ENCODE results near the gene CLEC14A. TPM values are rescaled to one million over a fixed set of nuclear protein-coding genes. Genes with fewer than 3 reads are reported as not detected.

CLEC14A gene
- polyA plus RNA-seq, 2 of the 4 experiments (the other 2 are of a cell fraction) = not detected

- no peaks in the 10 kb centered on the region for H3K4me1 ChIP-seq
- H3K4me3 ChIP-seq = no peak overlapping the region
- no peak overlapping the region for H3K4me2 ChIP-seq
- no peak overlapping the region for H3K27ac ChIP-seq
- TF ChIP-seq EP300 (IDR thresholded peaks at IDR 0.05) (no peak), HMGXB4 (CRISPR knock-in tag; IDR thresholded peaks at IDR 0.05; ENCODE audit: borderline replicate concordance) (no peak), CHD4 (IDR thresholded peaks at IDR 0.05; ENCODE audit: borderline replicate concordance) (no peak), EHF (CRISPR knock-in tag; IDR thresholded peaks at IDR 0.05) (no peak), HEYL (CRISPR knock-in tag; IDR thresholded peaks at IDR 0.05) (no peak), KDM1A (IDR thresholded peaks at IDR 0.05; ENCODE audit: low read depth) (no peak), BCL3 (IDR thresholded peaks at IDR 0.05) (no peak), HOXA7 (CRISPR knock-in tag; IDR thresholded peaks at IDR 0.05) (no peak)
- ChIA-PET CTCF (no interaction called here), POLR2A (no interaction called here)
- FAIRE-seq (no peak), ATAC-seq (peak in 1 of 2 experiments; percentile 75; a peak in 4 of 6 replicates), DNase-seq (ENCODE audit: low read depth in 1 of 2, low spot score in 1 of 2) (peak in 1 of 2 experiments; percentile 24)
- 0 out of 3 replicates have a peak, but pooled peaks cover 9% of the 10 kb centered on the region for H3K9me3 ChIP-seq
- WGBS (ENCODE audit: missing lambda C conversion rate) = 16% methylated on average over 29 of the region's 29 CpGs
Observed at GRCh38 chr14:38210587-38211216, 45.2 kb downstream of the CLEC14A start.

- Histone ChIP-seq H3K27ac (no peak overlapping the region), H3K4me2 (no peak overlapping the region), H3K4me1 (no peaks in the 10 kb centered on the region), H3K4me3 (no peak overlapping the region), H3K9me3 (0 out of 3 replicates have a peak, but pooled peaks cover 9% of the 10 kb centered on the region)
- no peak for TF ChIP-seq NR3C1 (IDR thresholded peaks at IDR 0.05)
- TF ChIP-seq REST (IDR thresholded peaks at IDR 0.05) = no peak
- TF ChIP-seq HEYL (CRISPR knock-in tag; IDR thresholded peaks at IDR 0.05) = no peak
- no peak for TF ChIP-seq POLR2AphosphoS2 (conservative IDR thresholded peaks at IDR 0.05; ENCODE audit: low read length)
- TF ChIP-seq HDAC2 (IDR thresholded peaks at IDR 0.05) = no peak
- no peak for TF ChIP-seq ATOH8 (CRISPR knock-in tag; IDR thresholded peaks at IDR 0.05; ENCODE audit: low read depth)
- no peak for TF ChIP-seq RAD21 (conservative IDR thresholded peaks at IDR 0.05 in 1 of 2, IDR thresholded peaks at IDR 0.05 in 1 of 2)
- no peak for TF ChIP-seq GATA3 (IDR thresholded peaks at IDR 0.05; ENCODE audit: borderline replicate concordance)
- TF ChIP-seq POLR2A (IDR thresholded peaks at IDR 0.05; ENCODE audit: low read length) = no peak
- no peak for TF ChIP-seq CHD2 (IDR thresholded peaks at IDR 0.05; ENCODE audit: low read length, partially characterized antibody)
- peak in 1 of 2 experiments; percentile 24 for DNase-seq (ENCODE audit: low read depth in 1 of 2, low spot score in 1 of 2)
- POLR2A ChIA-PET = no interaction called here
- 23% methylated on average over 59 of the region's 69 CpGs for WGBS (ENCODE audit: missing lambda C conversion rate)
- FAIRE-seq = no peak
- CTCF ChIA-PET = no interaction called here
- ATAC-seq = peak; percentile 25 to 51; a peak in 2 of 6 replicates
Observed at GRCh38 chr14:38209572-38210557, 46.0 kb downstream of the CLEC14A start.

All from A549 (cell line).